HEK293T (cell line): ENCODE results near the gene PTPRQ.

Experiments
- CTCF ChIA-PET: fragments of 350-600 bp; formaldehyde crosslinking; extraction: SDS; loops from one replicate; lab custom pipeline; 2021; ENCODE audit warnings: antibody characterized with exemption, inconsistent platforms; lab: Yijun Ruan, JAX
- POLR2A ChIA-PET: fragments of 350-600 bp; formaldehyde crosslinking; extraction: SDS; loops from one replicate; lab custom pipeline; 2020; ENCODE audit warnings: antibody characterized with exemption, inconsistent platforms; lab: Yijun Ruan, JAX
- DNase-seq: peaks from one replicate; pipeline ENCODE4 v3.0.0; 2012; ENCODE audit warnings: mixed read lengths; ENCODE audit errors: extremely low spot score
- ARNT ChIP-seq: fragments of 450-650 bp; IDR thresholded peaks from 2 replicates; pipeline ENCODE4 v1.6.1; 2017; ENCODE audit warnings: mild to moderate bottlenecking
- BHLHE40 ChIP-seq: fragments of 450-650 bp; IDR thresholded peaks from 2 replicates; pipeline ENCODE4 v1.6.1; 2016; ENCODE audit warnings: mild to moderate bottlenecking, moderate library complexity, borderline replicate concordance
- CTBP1 ChIP-seq: fragments of 450-650 bp; IDR thresholded peaks from 2 replicates; pipeline ENCODE4 v1.6.1; 2016; ENCODE audit warnings: borderline replicate concordance
- ELF4 ChIP-seq: fragments of 450-650 bp; IDR thresholded peaks from 2 replicates; pipeline ENCODE4 v1.6.1; 2017; ENCODE audit warnings: antibody characterized with exemption
- FOXA1 ChIP-seq: fragments of 450-650 bp; IDR thresholded peaks from 2 replicates; pipeline ENCODE4 v1.6.1; 2016; ENCODE audit warnings: mild to moderate bottlenecking
- FOXK2 ChIP-seq: fragments of 450-650 bp; IDR thresholded peaks from 2 replicates; pipeline ENCODE4 v1.6.1; 2016; ENCODE audit warnings: mild to moderate bottlenecking
- FOXM1 ChIP-seq: fragments of 450-650 bp; IDR thresholded peaks from 2 replicates; pipeline ENCODE4 v1.6.1; 2017; ENCODE audit warnings: mild to moderate bottlenecking, borderline replicate concordance
- HDGF ChIP-seq: fragments of 450-650 bp; IDR thresholded peaks from 2 replicates; pipeline ENCODE4 v1.6.1; 2017; ENCODE audit warnings: antibody characterized with exemption, borderline replicate concordance
- L3MBTL2 ChIP-seq: fragments of 450-650 bp; conservative IDR thresholded peaks from 2 replicates; pipeline ENCODE4 v1.6.1; 2016; ENCODE audit warnings: mild to moderate bottlenecking
- LEF1 ChIP-seq: fragments of 450-650 bp; IDR thresholded peaks from 2 replicates; pipeline ENCODE4 v1.6.1; 2017; ENCODE audit warnings: mild to moderate bottlenecking, borderline replicate concordance
- NFRKB ChIP-seq: fragments of 450-650 bp; IDR thresholded peaks from 2 replicates; pipeline ENCODE4 v1.6.1; 2016; ENCODE audit warnings: mild to moderate bottlenecking, moderate library complexity
- PKNOX1 ChIP-seq: fragments of 450-650 bp; IDR thresholded peaks from 2 replicates; pipeline ENCODE4 v1.6.1; 2016
- SP1 ChIP-seq: fragments of 450-650 bp; IDR thresholded peaks from 2 replicates; pipeline ENCODE4 v1.6.1; 2017
- SUZ12 ChIP-seq: fragments of 450-650 bp; IDR thresholded peaks from 2 replicates; pipeline ENCODE4 v1.6.1; 2016; ENCODE audit warnings: mild to moderate bottlenecking
- TARDBP ChIP-seq: fragments of 450-650 bp; IDR thresholded peaks from 2 replicates; pipeline ENCODE4 v1.6.1; 2016
- ZNF384 ChIP-seq: fragments of 450-650 bp; IDR thresholded peaks from 2 replicates; pipeline ENCODE4 v1.6.1; 2016

The PTPRQ gene

GRCh38 chr12:80711866-80712265, 267.8 kb downstream of the PTPRQ start:
- TF ChIP-seq CTBP1: no peak
- no peak for TF ChIP-seq ARNT
- TF ChIP-seq NFRKB: no peak
- TF ChIP-seq PKNOX1: no peak
- no peak for TF ChIP-seq LEF1
- TF ChIP-seq TARDBP: no peak
- TF ChIP-seq FOXA1: no peak
- TF ChIP-seq FOXM1: no peak
- no peak for TF ChIP-seq L3MBTL2
- TF ChIP-seq HDGF: no peak
- TF ChIP-seq BHLHE40: no peak
- TF ChIP-seq FOXK2: no peak
- TF ChIP-seq ELF4: no peak
- no peak for TF ChIP-seq ZNF384
- no peak for TF ChIP-seq SP1
- no peak for TF ChIP-seq SUZ12

DNA sequence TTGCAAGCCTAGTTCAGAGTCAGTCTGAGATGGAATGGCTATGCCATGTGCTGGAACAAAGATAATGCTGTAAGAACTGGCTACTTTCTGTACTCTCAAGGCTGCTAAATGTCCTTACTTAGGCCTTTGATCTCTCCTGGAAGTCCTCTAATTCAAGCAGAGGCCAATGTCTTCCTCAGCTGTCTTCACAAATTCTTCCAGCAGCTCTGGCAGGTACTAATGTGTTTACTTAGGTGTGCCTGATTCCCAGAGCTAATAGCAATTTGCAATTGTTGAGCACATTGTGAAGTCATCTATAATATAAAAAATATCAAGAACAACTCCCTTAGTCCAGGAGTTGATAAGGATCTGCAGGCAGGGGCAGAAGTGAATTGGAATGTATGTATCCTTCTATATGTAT, 268.8 kb downstream of the PTPRQ start:
- CTCF ChIA-PET: no interaction called here
- DNase-seq: no peak
- TF ChIP-seq PKNOX1 (no peak), SP1 (no peak), ELF4 (no peak), LEF1 (no peak), L3MBTL2 (no peak), FOXA1 (no peak), FOXM1 (no peak), NFRKB (no peak), HDGF (no peak), SUZ12 (no peak), CTBP1 (no peak), BHLHE40 (no peak), TARDBP (no peak), FOXK2 (no peak), ZNF384 (no peak)
- POLR2A ChIA-PET: no interaction called here

More at GRCh38 chr12:80711866-80712265, 267.8 kb downstream of the PTPRQ start:
- POLR2A ChIA-PET: no interaction called here
- CTCF ChIA-PET: no interaction called here
- DNase-seq: no peak

GRCh38 chr12:80713419-80713818, 269.4 kb downstream of the PTPRQ start:
- ChIA-PET CTCF (no interaction called here), POLR2A (no interaction called here)
- TF ChIP-seq FOXA1 (no peak), L3MBTL2 (no peak), LEF1 (no peak), FOXK2 (no peak), SP1 (no peak), ARNT (no peak), ZNF384 (no peak), NFRKB (no peak), SUZ12 (no peak), TARDBP (no peak)
- DNase-seq: no peak

DNA sequence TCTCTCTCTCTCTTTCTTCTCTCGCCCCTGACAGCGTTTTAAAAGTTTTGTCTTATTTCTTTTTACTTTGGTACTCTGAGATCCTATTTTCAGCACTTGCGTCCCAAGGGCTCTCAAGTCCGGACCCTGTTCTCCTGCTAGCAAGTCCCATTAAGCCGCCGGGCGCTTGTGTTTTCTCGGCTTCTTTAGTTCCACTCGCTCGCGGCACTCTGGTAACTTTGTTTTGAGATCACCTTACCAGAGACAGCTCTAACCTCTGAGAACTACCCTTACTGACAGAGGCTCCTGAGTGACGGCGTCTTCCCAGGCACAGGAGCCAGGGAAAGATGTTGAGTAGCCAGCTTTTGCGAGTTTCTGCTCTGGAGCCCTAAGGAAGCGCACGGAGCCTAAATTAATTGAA, 270.0 kb downstream of the PTPRQ start:
- no peak for DNase-seq
- POLR2A ChIA-PET: no interaction called here
- CTCF ChIA-PET: interaction anchor here (1.1 kb wide), 1 partner anchor 12 kb away, joined by 3 read pairs; no protein-coding TSS in a partner anchor

DNA sequence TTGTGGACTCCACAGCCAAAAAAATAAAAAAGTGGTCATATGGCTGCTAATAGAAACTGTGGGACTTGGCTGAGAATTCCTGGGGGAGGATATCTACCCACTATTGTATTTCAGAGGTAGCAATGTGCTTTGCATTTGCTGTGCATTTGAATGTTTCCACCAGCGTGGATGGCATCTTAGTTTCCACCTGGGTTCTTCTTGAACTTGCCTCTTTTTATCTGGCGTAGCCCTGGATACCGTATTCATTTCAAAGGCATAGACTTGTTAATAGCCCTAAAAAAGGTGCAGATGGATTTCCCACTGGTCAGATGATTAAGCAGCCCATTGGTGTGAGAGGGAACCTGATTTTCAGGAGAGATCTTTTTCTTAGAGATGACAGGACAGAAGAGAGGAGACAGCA, 270.8 kb downstream of the PTPRQ start:
- ChIA-PET POLR2A (no interaction called here), CTCF (interaction anchor here (1.1 kb wide), 1 partner anchor 13 kb away, joined by 3 read pairs; no protein-coding TSS in a partner anchor)
- TF ChIP-seq ELF4: no peak
- DNase-seq: no peak

More for the DNA sequence above, 270.0 kb downstream of the PTPRQ start:
- TF ChIP-seq CTBP1 (no peak), FOXM1 (no peak), ELF4 (no peak), FOXA1 (no peak), SP1 (no peak), TARDBP (no peak), BHLHE40 (no peak), PKNOX1 (no peak), NFRKB (no peak), ZNF384 (no peak), FOXK2 (no peak)

- TF ChIP-seq CTBP1: no peak
- no peak for TF ChIP-seq FOXK2
- TF ChIP-seq ARNT: no peak
- TF ChIP-seq PKNOX1: no peak
- no peak for TF ChIP-seq FOXA1
- no peak for TF ChIP-seq BHLHE40
- no peak for TF ChIP-seq TARDBP
- no peak for TF ChIP-seq ZNF384
- TF ChIP-seq SUZ12: no peak
- no peak for TF ChIP-seq LEF1
- TF ChIP-seq ELF4: no peak
- TF ChIP-seq FOXM1: no peak
- TF ChIP-seq SP1: no peak
- no peak for TF ChIP-seq NFRKB
- TF ChIP-seq HDGF: no peak
- TF ChIP-seq L3MBTL2: no peak
- CTCF ChIA-PET: no interaction called here
- DNase-seq: no peak
- POLR2A ChIA-PET: no interaction called here
Measured at GRCh38 chr12:80715713-80716249, 271.7 kb downstream of the PTPRQ start.
